GM21723 (cell line): Measurements from ENCODE around the gene TRIM31.
"Not testable (repeated sequence)": the region's sequence is repeated elsewhere in the genome, so short reads cannot be mapped to it uniquely, and the experiment has no call there.

Experiments
- ATAC-seq: cut with Tn5 transposase; IDR thresholded peaks from one replicate; pipeline ENCODE4 v1.9.1; 2021; ENCODE audit warnings: mild to moderate bottlenecking, moderate library complexity; ENCODE audit not compliant: unreplicated experiment

TRIM31 gene

DNA sequence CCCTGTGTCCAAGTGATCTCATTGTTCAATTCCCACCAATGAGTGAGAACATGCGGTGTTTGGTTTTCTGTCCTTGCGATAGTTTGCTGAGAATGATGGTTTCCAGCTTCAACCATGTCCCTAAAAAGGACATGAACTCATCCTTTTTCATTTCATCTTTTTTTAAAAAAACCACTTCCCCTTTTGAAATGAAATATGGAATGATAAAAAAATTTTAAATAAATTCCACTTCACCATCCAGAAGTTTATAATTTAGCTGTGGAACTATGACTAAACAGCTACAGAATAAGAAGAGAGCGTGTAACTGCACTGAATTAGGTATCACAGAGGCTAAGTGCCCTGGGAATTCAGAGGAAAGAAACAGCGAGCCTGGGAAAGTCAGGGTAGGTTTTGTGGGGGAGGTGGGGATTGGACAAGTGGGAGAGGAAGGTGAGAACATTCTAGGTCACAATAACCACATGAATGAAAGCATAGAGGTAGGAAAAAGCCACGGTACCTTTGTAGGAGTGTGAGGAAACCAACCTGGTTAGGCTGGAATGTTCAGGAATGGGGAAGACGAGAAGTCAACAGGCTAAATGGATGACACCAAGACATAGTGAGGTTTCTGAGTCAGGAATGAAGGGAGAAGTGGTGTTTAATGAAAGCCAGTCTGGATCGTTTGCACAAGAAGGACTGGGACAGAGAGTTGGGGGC, 37.1 kb upstream of the TRIM31 start:
- ATAC-seq: no peak

GRCh38 chr6:30149234-30149633, 36.3 kb upstream of the TRIM31 start:
- ATAC-seq: no peak

- no peak for ATAC-seq
Measured at GRCh38 chr6:30147096-30147495, 34.2 kb upstream of the TRIM31 start.

- no peak for ATAC-seq
Measured at GRCh38 chr6:30145818-30146217, 32.9 kb upstream of the TRIM31 start.

- ATAC-seq: no peak
Measured at GRCh38 chr6:30144811-30145210, 31.9 kb upstream of the TRIM31 start.

DNA sequence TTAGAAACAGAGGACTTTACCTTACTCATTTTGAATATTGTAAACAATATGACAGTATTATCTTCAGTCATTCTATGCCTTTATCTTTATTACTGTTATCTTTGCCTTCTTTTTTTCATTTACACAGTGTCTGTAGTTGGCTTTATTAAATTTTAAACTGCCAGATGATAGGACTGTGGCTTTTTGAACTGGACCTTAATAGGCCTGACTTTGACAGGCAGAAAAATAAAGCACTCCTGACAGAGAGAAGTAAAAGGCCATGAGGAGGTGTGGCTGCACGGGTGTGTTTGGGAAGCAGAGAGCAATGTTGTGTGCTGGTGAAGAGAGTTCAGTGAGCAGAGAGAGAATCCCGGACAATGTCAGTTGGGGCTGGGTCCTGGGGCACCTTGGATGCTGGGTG, 30.9 kb upstream of the TRIM31 start:
- no peak for ATAC-seq

DNA sequence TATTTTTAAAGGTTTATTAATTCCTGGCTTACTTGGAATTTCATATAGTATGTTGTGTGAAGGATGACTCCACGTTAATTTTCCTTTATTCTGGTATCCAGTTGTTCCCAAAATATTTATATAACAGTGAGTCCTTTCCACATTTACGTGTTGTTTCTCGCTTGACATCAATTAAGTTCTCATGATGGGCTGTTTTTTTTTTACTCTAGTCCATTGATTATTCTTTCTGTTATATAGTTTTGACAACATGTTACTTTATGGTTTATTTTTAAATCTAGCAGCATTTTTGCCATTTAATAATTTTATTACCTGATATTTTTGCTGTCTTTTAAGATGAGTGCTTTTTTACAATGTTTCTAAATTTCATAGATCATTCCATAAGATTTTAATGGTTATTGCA, 29.8 kb upstream of the TRIM31 start:
- ATAC-seq: no peak

DNA sequence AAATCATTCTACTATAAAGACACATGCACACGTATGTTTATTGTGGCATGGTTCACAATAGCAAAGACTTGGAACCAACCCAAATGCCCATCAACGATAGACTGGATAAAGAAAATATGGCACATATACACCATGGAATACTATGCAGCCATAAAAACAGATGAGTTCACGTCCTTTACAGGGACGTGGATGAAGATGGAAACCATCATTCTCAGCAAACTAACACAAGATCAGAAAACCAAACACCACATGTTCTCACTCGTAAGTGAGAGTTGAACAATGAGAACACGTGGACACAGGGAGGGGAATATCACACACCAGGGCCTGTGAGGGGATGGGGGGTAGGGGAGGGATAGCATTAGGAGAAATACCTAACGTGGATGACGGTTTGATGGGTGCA, 27.4 kb upstream of the TRIM31 start:
- not testable (repeated sequence) for ATAC-seq

DNA sequence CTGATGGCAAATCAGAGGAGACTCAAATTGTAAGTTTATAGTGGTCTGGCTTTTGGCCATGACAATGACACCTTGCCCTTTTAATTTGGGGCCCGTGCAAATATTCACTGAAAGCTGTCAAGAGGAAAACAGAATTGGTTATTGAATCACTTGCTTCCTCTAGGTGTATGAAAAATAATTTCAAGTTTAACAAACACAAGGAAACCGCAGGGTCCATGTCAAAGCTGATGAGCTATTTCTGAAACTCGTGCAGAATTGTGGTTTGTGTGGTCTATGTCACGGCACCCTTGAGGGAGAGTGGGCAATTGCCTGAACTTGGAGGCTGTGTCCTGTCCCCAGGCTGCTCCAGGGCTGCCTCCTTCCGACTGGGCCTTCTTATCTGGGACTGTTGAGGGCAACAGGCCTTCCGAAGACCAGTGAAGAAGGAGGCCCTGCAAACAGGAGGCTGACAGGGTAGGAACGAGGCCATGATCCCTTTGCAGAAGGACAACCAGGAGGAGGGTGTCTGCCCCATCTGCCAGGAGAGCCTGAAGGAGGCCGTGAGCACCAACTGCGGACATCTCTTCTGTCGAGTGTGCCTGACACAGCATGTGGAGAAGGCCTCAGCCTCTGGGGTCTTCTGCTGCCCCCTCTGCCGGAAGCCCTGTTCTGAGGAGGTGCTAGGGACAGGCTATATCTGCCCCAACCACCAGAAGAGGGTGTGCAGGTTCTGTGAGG, 23.8 kb upstream of the TRIM31 start:
- ATAC-seq: no peak

- no peak for ATAC-seq
Measured at GRCh38 chr6:30135757-30136156, 22.9 kb upstream of the TRIM31 start, which contains the start of gene TRIM40. TSS of gene TRIM40 (plus strand) at chr6:30136140. CDS start at chr6:30137037, 897 bp downstream.

DNA sequence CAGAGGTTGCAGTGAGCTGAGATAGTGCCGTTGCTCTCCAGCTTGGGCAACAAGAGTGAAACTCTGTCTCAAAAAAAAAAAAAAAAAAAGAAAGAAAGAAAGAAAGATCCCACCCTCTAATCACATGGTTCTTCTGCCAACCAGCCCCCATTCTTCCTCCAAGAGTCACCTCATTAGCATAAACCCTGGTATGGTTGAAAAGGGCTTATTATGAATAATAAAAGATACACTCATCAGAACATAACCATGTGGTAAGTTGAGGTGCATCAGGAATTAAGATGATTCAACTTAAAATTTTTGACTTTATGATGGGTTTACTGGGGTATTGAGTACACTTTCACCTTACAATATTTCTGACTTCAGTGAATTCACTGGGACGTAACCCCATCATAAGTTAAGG, 22.3 kb upstream of the TRIM31 start:
- no peak for ATAC-seq

- no peak for ATAC-seq
Measured at GRCh38 chr6:30131947-30132497, 19.1 kb upstream of the TRIM31 start.

GRCh38 chr6:30130887-30131862, 18.3 kb upstream of the TRIM31 start:
- no peak for ATAC-seq

DNA sequence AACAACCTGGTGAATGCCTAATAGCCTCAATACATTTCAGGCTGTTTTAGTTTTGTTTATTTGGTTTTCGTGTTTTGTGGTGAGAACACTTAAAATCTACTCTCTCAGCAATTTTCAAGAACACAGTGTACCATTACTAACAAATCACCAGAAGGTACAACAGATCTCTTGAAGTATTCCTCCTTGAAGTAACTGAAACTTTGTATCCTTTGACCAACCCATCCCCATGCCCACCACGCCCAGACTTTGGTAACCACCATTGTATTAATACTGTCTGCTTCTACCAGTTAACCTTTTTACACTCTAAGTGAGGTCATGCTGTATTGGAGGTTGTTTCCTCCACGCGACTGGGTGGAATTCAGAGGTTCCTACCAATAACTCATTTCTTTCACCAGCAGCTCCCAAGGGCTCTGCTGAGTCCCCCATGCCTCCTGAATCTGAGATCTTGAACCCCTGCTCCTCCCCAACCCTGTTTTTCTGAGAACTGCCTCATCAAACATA, 17.3 kb upstream of the TRIM31 start:
- no peak for ATAC-seq

DNA sequence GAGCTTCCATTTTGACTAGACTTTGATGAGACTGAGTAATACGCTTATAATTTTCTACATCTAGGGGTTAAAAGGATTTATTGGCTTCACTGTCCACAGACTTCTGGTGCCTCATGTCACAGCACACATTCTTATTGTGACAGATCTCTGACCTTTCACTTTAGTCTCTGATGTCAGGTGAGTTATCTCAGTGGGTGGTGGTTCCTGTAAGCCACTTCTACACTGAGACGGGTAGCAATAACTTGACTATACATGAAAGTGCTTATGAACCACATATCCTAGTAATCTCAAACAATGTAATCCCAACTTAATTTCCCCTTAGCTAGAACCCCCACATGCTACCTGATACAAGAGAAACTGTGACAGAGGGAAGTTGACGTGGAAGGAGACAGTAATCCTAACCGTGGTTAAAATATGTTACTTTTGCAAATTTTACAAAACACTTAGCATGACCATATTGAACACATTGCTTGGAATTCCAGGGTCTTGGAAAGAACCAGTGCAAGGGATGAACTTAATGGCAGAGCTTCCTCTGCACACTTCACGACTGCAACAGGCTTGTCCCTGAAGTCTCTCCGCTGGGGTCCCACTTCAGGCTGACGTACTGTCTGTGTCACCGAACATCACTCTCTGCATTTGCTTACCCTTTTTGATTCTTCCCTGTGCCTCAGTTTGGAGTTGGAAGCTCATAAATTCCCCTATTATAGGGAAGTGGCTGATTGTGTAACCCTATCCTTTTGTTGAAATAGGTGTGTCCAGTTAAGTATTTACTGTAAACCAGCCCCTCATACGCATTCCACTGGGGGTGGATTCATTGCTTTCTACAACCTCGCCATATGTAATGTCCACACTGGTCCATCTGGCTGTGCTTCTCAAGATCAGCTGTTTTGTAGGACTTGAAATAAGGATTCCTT, 16.6 kb upstream of the TRIM31 start:
- no peak for ATAC-seq

GRCh38 chr6:30127238-30128093, 14.6 kb upstream of the TRIM31 start:
- ATAC-seq: no peak

- no peak for ATAC-seq
Measured at GRCh38 chr6:30122515-30122914, 9.6 kb upstream of the TRIM31 start.

DNA sequence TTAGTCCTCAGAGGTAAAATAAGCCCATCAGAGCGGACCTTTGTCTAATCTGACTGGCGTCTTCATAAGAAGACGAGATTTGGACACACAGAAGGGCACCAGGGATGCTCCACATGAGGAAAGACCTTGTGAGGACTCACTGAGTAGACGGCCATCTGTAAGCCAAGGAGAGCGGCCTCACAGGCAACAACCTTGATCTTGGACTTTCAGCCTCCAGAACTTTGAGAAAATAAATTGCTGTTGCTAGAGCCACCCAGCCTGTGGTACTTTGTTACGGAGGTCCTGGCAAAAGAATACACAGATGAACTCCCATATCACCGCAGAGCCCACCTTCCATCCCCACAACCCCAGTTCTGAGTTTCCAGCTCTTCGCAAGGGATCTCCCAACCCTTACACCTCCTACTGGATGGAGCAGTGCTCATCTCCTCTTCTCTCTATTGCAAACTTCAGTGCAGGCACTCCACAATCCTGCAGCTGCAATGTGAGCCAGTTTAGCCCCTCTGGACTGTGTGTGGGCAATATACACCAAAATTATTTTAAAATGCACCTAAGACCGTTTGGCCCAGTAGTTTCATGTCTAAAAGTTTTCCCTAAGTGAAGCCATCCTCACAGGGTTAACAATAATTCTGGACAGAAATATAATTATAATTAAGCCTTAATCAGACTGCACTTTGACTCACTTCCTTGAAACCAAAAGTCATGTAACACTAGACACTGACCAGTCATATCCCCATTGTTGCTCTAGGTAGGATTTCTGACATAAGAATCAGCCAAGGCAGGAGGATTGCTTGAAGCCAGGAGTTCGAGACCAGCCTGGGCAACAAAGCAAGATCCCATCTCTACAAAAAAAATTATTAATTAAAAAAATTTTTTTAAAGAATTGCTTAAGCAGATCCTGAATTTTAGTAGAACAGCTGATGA, 8.8 kb upstream of the TRIM31 start:
- no peak for ATAC-seq
